Loucy (cell line): ENCODE results near the gene BANF1.

Experiments used
- EZH2phosphoT487 ChIP-seq: fragments of 200-600 bp; IDR thresholded peaks from 2 replicates; pipeline ENCODE4 v1.6.1; 2018; ENCODE audit warnings: antibody characterized with exemption, mild to moderate bottlenecking, moderate library complexity, borderline replicate concordance
- TF ChIP-seq, protein P1 (sequence below): fragments of 200-600 bp; sonication (generic); conservative IDR thresholded peaks from 2 replicates; pipeline ENCODE4 v1.5.1; 2014; ENCODE audit warnings: mild to moderate bottlenecking, antibody characterized with exemption, low read length

DNA sequence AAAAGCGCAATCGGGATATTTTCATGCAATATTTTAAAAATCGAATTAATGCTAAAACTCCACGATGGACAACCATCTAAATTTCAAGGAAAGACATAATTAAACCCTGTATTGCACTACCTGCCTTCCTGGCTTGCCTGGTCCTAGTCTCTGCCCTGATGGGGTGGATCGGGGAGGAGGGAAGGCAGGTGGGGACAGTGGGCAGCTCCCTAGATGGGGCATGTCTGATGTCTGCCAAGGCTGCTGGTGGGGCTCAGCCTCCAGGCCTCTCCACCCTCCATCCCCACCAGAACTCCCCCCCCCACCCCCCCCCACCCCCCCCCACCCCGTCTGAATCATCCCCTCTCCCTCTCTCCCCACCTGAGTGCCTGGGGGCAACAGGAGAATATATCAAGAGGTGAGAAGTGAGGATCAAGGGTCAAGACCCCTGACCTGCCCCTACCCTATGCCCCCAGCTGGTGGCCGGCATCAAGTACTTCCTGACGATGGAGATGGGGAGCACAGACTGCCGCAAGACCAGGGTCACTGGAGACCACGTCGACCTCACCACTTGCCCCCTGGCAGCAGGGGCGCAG is 10.2 kb downstream of the BANF1 start:
- TF ChIP-seq, protein P1, sequence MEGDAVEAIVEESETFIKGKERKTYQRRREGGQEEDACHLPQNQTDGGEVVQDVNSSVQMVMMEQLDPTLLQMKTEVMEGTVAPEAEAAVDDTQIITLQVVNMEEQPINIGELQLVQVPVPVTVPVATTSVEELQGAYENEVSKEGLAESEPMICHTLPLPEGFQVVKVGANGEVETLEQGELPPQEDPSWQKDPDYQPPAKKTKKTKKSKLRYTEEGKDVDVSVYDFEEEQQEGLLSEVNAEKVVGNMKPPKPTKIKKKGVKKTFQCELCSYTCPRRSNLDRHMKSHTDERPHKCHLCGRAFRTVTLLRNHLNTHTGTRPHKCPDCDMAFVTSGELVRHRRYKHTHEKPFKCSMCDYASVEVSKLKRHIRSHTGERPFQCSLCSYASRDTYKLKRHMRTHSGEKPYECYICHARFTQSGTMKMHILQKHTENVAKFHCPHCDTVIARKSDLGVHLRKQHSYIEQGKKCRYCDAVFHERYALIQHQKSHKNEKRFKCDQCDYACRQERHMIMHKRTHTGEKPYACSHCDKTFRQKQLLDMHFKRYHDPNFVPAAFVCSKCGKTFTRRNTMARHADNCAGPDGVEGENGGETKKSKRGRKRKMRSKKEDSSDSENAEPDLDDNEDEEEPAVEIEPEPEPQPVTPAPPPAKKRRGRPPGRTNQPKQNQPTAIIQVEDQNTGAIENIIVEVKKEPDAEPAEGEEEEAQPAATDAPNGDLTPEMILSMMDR = no peak
- TF ChIP-seq EZH2phosphoT487 = no peak
